Omental fat pad (tissue), 4 donors: ENCODE results near the gene ANO2. TPM values are rescaled to one million over a fixed set of nuclear protein-coding genes. Genes with fewer than 3 reads are reported as not detected.

Experiments used
- ATAC-seq: fragments of 150-250 bp; one replicate; pipeline ENCODE4 v1.9.1; 2016; ENCODE audit warnings: mild to moderate bottlenecking, moderate library complexity; ENCODE audit not compliant: low FRiP score
- DNase-seq: peaks from one replicate; pipeline ENCODE4 v3.0.0-alpha.2; 2019; ENCODE audit warnings: low spot score
- CTCF ChIP-seq, 3 donors: fragments of 450-650 bp; IDR thresholded peaks; one replicate each; pipeline ENCODE4 v1.5.1; 2016 to 2017; ENCODE audit warnings: antibody characterized with exemption in 3 of 3, mild to moderate bottlenecking in 3 of 3, moderate library complexity in 2 of 3
- total RNA-seq, 4 donors: library from RNA; depleted of rRNA; stranded (reverse); fragments of >200 nt; gene quantifications; one replicate each; pipeline ENCODE4 v1.1.0, GENCODE V29; 2016

ANO2 gene
- total RNA-seq, 4 donors from 2014 or later = 7.0 to 95.0 (median 20.8) TPM

- TF ChIP-seq CTCF (IDR thresholded peaks at IDR 0.05) = no peak
- ATAC-seq = no peak
- no peak for DNase-seq
Observed at GRCh38 chr12:5952031-5952430, 7.0 kb upstream of the ANO2 start.

- DNase-seq (no peak), ATAC-seq (no peak)
- no peak for TF ChIP-seq CTCF (IDR thresholded peaks at IDR 0.05)
Observed at GRCh38 chr12:5948696-5949095, 3.6 kb upstream of the ANO2 start.

- TF ChIP-seq CTCF (IDR thresholded peaks at IDR 0.05) = no peak
- DNase-seq (no peak), ATAC-seq (no peak)
Observed at GRCh38 chr12:5947006-5947405, 1.9 kb upstream of the ANO2 start.

- no peak for ATAC-seq
- TF ChIP-seq CTCF (IDR thresholded peaks at IDR 0.05) = no peak
- no peak for DNase-seq
Observed at GRCh38 chr12:5946388-5946787, 1.3 kb upstream of the ANO2 start.

- no peak for TF ChIP-seq CTCF (IDR thresholded peaks at IDR 0.05)
- ATAC-seq (no peak), DNase-seq (no peak)
Observed at GRCh38 chr12:5944688-5945070, 380 bp downstream of the ANO2 start.

- TF ChIP-seq CTCF (IDR thresholded peaks at IDR 0.05) = no peak
- DNase-seq = no peak
- no peak for ATAC-seq
Observed at GRCh38 chr12:5944053-5944452, 1.0 kb downstream of the ANO2 start.

GRCh38 chr12:5941907-5942306, 3.2 kb downstream of the ANO2 start:
- ATAC-seq = no peak
- no peak for TF ChIP-seq CTCF (IDR thresholded peaks at IDR 0.05)
- no peak for DNase-seq
